Mucosa of stomach (tissue), 1 donor: ENCODE results near the gene PIGU.
A peak's percentile ranks its signal among the peaks of the same experiment; 100 is the strongest.
"Not testable (repeated sequence)": the region's sequence is repeated elsewhere in the genome, so short reads cannot be mapped to it uniquely, and the experiment has no call there.

Source experiments
- H3K27me3 ChIP-seq: one replicate; pipeline ENCODE4 v1.7.0; 2013; ENCODE audit warnings: mild to moderate bottlenecking, low read length; ENCODE audit not compliant: control insufficient read depth, insufficient read depth
- H3K36me3 ChIP-seq: one replicate; pipeline ENCODE4 v1.7.0; 2013; ENCODE audit warnings: low read length; ENCODE audit not compliant: control insufficient read depth, insufficient read depth
- H3K4me1 ChIP-seq: one replicate; pipeline ENCODE4 v1.7.0; 2013; ENCODE audit warnings: mild to moderate bottlenecking, low read length; ENCODE audit not compliant: control insufficient read depth, insufficient read depth
- H3K4me3 ChIP-seq: one replicate; pipeline ENCODE4 v1.7.0; 2013; ENCODE audit warnings: low read length
- H3K9ac ChIP-seq: one replicate; pipeline ENCODE4 v1.7.0; 2013; ENCODE audit warnings: mild to moderate bottlenecking, low read length, moderate library complexity
- H3K9me3 ChIP-seq: one replicate; pipeline ENCODE4 v1.7.0; 2013; ENCODE audit warnings: mild to moderate bottlenecking, low read length, moderate library complexity; ENCODE audit not compliant: control insufficient read depth
- donor health status: Pancreatic carcinoma.

The PIGU gene, protein sequence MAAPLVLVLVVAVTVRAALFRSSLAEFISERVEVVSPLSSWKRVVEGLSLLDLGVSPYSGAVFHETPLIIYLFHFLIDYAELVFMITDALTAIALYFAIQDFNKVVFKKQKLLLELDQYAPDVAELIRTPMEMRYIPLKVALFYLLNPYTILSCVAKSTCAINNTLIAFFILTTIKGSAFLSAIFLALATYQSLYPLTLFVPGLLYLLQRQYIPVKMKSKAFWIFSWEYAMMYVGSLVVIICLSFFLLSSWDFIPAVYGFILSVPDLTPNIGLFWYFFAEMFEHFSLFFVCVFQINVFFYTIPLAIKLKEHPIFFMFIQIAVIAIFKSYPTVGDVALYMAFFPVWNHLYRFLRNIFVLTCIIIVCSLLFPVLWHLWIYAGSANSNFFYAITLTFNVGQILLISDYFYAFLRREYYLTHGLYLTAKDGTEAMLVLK

DNA sequence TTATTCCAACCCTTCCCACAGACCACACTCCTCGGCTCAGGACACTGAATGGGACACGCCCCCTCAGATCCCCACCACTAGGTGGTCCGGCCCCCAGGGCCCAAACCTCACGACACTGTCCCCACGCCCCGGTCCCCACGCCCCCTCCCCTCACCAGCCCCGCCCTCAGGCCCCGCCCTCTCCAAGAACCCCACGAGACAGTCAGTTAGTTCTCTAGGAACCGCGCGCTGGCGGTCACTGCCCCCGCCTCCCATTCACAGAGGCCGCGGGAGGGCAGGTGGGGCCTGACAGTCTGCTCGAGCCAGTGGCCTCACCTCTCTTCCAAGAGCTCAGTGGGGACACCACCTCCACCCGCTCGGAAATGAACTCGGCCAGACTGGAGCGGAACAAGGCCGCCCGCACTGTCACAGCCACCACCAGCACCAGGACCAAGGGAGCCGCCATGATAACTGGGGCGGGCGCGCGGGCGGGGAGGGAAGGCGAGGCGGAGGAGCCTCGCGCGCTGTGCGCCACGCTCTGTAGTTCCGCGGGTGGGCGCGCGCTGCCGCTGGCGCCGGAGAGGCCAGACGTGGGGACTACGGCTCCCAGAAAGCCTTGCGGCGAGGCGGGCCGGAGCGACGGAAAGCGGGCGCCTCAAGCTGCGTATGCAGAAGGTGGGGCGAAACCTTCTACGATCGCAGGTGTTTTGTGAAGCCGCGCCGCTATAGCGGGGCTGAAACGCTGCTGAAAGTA lies at the start of gene PIGU:
Gene PIGU, minus strand, starts transcription at position 451 of the 732 bp plus-strand sequence. Its CDS starts 7 bp downstream, at position 444.
- peak within 1 kb of the TSS; percentile 55 for H3K9ac ChIP-seq
- H3K36me3 ChIP-seq = no peaks in the 10 kb centered on the region
- no peaks in the 10 kb centered on the region for H3K27me3 ChIP-seq
- no peaks in the 10 kb centered on the region for H3K4me1 ChIP-seq
- no peaks in the 10 kb centered on the region for H3K9me3 ChIP-seq
- H3K4me3 ChIP-seq = peak within 1 kb of the TSS; percentile 11

DNA sequence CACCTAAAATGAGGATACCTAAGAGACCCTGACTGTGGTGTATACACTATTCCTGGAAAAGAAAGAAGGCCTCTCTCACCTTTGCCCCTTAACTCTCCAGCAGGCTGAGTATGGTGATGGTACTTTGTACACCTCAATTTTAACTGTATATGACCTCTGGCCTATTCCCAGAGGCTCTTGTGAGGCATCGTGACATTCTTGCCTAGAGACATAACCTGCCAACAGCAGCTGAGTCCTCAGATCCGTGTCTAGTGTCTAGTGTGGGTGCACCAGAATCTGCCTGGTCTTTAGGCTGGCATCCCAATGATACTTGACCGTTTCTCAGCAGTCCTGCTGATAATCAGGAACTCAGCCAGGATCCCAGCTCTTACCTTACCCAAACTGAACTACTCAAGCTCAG lies 47.3 kb upstream of the PIGU start:
- H3K4me3 ChIP-seq = no peak overlapping the region
- H3K9ac ChIP-seq = no peak overlapping the region
- no peaks in the 10 kb centered on the region for H3K27me3 ChIP-seq
- H3K36me3 ChIP-seq = peaks cover 6% of the 10 kb centered on the region
- no peaks in the 10 kb centered on the region for H3K9me3 ChIP-seq
- H3K4me1 ChIP-seq = no peaks in the 10 kb centered on the region

DNA sequence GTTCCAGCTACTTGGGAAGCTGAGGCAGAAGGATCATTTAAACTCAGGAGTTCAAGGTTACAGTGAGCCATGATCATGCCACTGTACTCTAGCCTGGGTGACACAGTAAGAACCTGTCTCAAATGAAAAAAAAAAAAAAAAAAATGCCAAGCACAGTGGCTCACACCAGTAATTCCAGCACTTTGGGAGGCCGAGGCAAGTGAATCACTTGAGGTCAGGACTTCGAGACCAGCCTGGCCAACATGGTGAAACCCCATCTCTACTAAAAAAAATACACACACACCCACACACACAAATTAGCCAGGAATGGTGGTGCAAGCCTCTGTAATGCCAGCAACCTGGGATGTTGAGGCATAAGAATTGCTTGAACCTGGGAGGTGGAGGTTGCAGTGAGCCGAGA lies 45.7 kb upstream of the PIGU start:
- H3K9me3 ChIP-seq, H3K4me3 ChIP-seq, H3K4me1 ChIP-seq, H3K36me3 ChIP-seq, H3K27me3 ChIP-seq, H3K9ac ChIP-seq: not testable (repeated sequence)

DNA sequence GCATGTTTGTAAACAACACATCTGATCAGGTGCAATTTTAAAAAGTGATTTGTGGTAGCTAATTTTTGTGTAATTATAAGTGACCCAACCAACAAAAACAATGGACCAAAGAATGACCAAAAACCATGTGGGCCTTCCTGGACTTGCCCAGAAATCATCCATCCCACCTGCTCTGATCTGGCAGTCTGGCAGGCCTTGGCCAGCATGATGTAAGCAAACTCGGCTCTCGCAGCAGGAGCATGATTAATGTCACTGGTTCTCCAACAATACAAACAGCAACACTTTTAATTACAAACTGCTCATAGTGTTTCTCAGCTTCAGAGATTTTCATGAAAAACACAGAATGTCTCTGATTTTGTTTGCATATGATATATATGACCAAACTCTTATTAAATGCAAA lies 43.4 kb upstream of the PIGU start:
- Histone ChIP-seq H3K9ac (no peak overlapping the region), H3K36me3 (peaks cover 2% of the 10 kb centered on the region)

DNA sequence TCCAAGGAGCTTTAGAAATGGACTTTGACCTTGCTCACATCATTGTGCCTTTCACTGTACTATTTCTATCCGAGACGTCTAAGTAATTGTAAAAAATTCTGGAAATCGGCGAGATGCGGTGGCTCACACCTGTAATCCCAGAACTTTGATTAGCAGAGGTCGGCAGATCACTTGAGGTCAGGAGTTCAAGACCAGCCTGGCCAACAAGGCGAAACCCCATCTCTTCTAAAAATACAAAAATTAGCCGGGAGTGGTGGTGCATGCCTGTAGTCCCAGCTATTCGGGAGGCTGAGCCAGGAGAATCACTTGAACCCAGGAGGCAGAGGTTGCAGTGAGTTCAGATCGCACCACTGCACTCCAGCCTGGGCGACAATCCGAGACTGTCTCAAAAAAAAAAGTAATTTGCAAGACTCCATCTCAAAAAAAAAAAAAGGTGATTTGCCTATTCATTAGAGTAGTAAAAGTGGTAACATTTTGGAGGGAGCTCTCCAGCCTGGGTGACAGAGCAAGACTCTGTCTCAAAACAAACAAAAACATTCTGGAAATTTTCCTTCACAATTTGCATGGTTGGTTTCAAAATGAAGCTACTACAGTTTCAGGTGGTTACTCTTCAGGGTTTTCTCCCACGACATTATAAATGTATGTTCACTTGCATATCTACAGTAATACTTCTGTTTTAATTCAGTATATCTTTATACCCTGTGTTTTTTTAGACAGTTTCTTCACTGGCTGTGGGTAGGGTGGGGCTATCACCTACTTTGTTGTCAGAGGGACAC lies 42.5 kb upstream of the PIGU start:
- H3K4me3 ChIP-seq, H3K9me3 ChIP-seq, H3K9ac ChIP-seq, H3K4me1 ChIP-seq, H3K36me3 ChIP-seq, H3K27me3 ChIP-seq: not testable (repeated sequence)

More for the DNA sequence above, 43.4 kb upstream of the PIGU start:
- no peaks in the 10 kb centered on the region for H3K9me3 ChIP-seq
- H3K27me3 ChIP-seq = no peaks in the 10 kb centered on the region
- no peaks in the 10 kb centered on the region for H3K4me1 ChIP-seq
- no peak overlapping the region for H3K4me3 ChIP-seq

DNA sequence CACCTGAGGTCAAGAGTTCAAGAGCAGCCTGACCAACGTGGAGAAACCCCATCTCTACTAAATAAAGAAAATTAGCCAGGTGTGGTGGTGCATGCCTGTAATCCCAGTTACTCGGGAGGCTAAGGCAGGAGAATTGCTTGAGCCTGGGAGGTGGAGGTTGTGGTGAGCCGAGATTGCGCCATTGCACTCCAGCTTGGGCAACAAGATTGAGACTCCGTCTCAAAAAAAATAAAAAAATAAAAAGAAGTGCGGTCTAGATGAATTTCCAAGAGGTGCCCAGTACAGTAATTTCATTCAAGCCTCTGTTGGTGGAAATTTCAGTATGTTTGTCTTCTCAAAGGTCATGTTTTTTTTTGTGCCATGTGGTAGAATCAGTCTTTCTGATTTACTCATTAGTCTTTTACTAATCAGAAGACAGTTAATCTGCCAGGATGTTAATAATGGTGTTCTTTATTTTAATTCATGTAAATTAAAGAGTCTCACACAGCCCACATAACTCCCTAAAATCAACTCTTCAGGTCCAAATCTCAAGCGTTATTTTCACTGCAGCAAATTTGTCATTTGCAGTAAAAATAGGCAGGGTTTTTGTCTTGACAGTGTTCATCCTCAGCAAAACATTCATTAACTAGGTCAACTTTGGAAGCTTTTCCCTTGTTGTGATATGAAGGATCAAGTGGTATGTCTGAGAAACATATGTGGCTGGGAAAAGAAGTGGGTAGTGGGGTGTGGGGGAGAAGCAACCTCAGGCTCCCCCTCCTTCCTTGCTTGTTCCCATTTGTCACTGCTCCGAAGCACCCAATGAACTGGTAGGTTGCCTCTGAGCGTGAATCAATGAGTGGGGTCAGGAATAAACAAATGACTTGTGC lies 40.6 kb upstream of the PIGU start:
- no peaks in the 10 kb centered on the region for H3K36me3 ChIP-seq

DNA sequence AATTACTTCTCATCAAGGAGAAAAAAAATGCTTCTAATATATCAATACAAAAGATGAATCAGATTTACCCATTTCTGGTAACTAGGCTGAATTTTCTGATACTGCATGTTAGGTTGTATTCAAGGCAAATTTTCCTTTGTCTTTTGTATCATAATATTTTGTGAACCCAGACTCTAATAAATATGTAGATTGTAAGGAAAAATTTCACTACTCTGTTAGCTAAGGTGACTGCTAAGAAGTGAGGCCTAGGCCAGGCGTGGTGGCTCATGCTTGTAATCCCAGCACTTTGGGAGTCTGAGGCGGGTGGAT lies 40.0 kb upstream of the PIGU start:
- Histone ChIP-seq H3K36me3 (no peaks in the 10 kb centered on the region), H3K27me3 (no peaks in the 10 kb centered on the region), H3K9me3 (no peaks in the 10 kb centered on the region), H3K9ac (no peak overlapping the region), H3K4me3 (no peak overlapping the region), H3K4me1 (peaks cover 9% of the 10 kb centered on the region)

More for the DNA sequence above, 40.6 kb upstream of the PIGU start:
- Histone ChIP-seq H3K27me3 (no peaks in the 10 kb centered on the region), H3K4me3 (no peak overlapping the region), H3K9ac (no peak overlapping the region), H3K4me1 (peaks cover 9% of the 10 kb centered on the region), H3K9me3 (no peaks in the 10 kb centered on the region)

DNA sequence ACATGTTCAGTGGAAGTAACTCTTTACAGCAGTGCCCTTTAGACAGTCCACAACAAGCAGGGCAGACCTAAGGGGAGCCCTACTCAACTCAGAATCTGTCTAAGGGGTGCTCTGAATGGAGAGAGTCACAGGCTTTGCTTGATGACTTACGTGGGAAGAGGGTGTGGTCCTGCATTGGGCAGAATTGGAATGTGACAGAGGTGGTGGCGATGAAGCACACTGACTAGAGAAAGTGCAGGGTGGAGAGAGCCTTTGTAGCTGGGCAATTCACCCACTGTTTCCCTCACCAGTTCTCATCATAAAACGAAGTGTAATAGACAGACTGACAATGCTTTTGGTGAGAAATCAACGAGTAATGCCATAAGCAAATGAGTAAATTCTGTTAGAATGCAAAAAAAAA lies 38.5 kb upstream of the PIGU start:
- Histone ChIP-seq H3K27me3 (no peaks in the 10 kb centered on the region), H3K4me1 (peaks cover 13% of the 10 kb centered on the region), H3K9ac (no peak overlapping the region), H3K9me3 (no peaks in the 10 kb centered on the region), H3K4me3 (no peak overlapping the region), H3K36me3 (no peaks in the 10 kb centered on the region)

DNA sequence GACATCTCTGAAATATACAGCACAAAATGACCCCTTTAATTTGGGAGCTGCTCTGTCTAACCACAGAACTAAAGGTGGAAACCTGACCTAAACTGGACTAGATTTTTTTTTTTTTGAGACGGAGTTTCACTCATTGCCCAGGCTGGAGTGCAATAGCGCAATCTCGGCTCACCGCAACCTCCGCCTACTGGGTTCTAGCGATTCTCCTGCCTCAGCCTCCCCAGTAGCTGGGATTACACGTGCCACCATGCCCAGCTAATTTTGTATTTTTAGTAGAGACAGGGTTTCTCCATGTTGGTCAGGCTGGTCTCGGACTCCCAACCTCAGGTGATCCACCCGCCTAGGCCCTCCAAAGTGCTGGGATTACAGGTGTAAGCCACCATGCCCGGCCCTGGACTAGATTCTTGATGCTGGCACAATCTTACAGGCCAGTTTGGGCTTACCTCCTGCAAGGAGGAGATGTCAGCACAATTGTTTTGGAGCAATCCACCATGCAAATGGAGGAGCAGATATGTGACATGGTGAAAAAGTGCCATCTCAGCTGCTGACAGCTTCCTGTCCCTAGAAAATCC lies 37.1 kb upstream of the PIGU start:
- H3K4me1 ChIP-seq = peaks cover 16% of the 10 kb centered on the region
- H3K4me3 ChIP-seq, H3K36me3 ChIP-seq, H3K9ac ChIP-seq, H3K9me3 ChIP-seq, H3K27me3 ChIP-seq: not testable (repeated sequence)

DNA sequence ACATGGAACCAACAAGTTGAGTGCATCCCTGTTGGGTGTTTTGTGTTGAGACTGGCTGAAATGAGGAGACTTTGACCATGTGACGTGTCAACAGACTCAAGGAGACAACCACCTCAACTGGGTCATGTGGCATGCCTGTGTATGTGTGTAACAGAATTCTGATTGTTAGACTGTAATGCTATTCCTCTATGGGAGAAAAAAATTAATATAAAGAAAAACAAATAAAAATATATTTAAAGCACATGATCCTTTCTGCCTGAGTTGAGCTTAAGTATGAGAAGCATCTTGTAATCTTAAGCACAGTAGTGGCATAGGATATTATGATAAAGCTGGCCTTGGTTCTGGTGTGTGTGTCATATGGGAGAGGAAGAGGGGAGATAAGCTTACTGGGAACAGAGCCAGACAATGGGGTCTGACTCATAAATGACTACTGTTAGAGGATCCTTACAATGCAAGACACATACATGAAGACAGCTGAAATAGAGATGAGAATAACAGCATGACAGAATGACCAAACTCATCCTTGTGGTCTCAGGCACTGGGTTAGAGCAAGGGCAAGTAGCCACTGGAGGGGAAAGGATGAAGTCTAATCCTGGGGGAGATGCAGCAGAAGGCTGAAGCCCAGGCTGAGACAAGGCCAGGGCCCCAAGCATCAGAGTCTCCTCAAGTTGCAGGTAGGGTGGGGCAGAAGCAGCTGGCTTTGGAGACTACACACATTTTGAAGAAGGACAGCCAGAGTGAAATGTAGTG lies 36.5 kb upstream of the PIGU start:
- H3K36me3 ChIP-seq = no peaks in the 10 kb centered on the region

More for the DNA sequence above, 36.5 kb upstream of the PIGU start:
- H3K9ac ChIP-seq = no peak overlapping the region
- no peaks in the 10 kb centered on the region for H3K9me3 ChIP-seq
- no peak overlapping the region for H3K4me3 ChIP-seq
- H3K4me1 ChIP-seq = peaks cover 20% of the 10 kb centered on the region
- H3K27me3 ChIP-seq = no peaks in the 10 kb centered on the region
